Astrocyte of the cerebellum (primary cell): ENCODE measurements around the gene PLAGL2.
"Not testable (repeated sequence)": the region's sequence is repeated elsewhere in the genome, so short reads cannot be mapped to it uniquely, and the experiment has no call there.

ENCODE experiments used
- DNase-seq: peaks from one replicate; pipeline ENCODE4 v3.0.0-alpha.2; 2011; ENCODE audit warnings: low read depth
- H3K4me3 ChIP-seq: 2 replicates; pipeline ENCODE4 v1.5.1; 2011; ENCODE audit warnings: mild to moderate bottlenecking, low read depth, low read length, moderate library complexity
- CTCF ChIP-seq: IDR thresholded peaks from 2 replicates; pipeline ENCODE4 v1.5.1; 2012; ENCODE audit warnings: low read length, low read depth, moderate library complexity, mild to moderate bottlenecking; ENCODE audit errors: missing control alignments
- in situ Hi-C: cut with HindIII; loops from 2 replicates; pipeline ENCODE4 v1.10.0; 2017; ENCODE audit warnings: low sequenced_read_pairs

Gene PLAGL2

DNA sequence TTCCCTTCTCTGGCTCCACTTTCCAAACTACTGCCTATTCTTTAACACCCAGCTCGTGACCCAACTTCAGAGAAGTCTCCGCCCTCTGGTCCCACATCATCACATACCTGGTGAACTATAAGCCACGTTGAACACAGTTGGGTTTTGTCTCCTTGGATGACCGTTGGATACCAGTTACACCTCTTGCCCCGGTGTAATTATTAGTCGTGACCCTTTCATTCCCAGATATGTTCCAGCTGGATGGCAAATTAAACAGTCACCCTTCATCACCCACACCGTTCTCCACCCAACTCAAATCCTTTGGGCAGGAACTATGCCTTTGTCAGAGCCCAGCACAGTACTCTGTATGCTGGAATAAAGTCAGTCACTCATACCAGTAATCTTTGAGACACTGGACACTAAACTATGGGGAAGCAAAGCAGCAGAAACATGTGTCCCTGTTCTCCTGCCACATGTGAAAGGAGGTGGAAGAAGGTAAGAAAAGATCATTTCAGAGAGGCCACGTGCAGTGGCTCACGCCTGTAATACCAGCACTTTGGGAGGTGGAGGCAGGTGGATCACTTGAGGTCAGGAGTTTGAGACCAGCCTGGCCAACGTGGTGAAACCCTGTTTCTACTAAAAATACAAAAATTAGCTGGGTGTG, 22.5 kb downstream of the PLAGL2 start:
- no peak for DNase-seq
- in situ Hi-C loops, result loop anchor here (10.0 kb wide), 1 partner anchor 140 kb away; no protein-coding TSS in a partner anchor
- TF ChIP-seq CTCF, result no peak
- no peak overlapping the region for H3K4me3 ChIP-seq

GRCh38 chr20:32183947-32184635, 23.5 kb downstream of the PLAGL2 start:
- TF ChIP-seq CTCF, result no peak
- in situ Hi-C loops, result loop anchor here (10.0 kb wide), 1 partner anchor 139 kb away; no protein-coding TSS in a partner anchor
- H3K4me3 ChIP-seq, result no peak overlapping the region
- DNase-seq, result no peak

DNA sequence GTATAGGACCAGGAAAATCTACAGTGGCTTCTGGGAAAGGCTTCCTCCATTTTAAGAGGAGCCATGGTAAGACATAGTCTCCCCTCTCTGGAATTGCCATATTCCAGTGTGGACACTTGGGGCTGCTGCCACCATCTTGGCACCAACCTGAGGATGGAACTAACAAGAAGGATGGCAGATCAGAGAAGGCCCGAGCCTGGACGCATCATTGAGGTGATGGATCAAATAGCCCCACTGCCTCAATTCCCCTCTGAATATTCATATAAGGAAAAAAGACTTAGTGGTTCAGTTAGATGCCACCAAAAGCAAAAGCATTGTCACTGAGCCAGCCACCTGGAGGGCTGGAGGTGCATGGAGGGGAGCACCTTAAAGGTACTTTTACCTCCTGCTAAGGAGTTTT, 25.9 kb downstream of the PLAGL2 start:
- H3K4me3 ChIP-seq, result no peak overlapping the region
- in situ Hi-C loops, result loop anchor here (10.0 kb wide), 1 partner anchor 137 kb away; no protein-coding TSS in a partner anchor
- no peak for DNase-seq
- no peak for TF ChIP-seq CTCF

DNA sequence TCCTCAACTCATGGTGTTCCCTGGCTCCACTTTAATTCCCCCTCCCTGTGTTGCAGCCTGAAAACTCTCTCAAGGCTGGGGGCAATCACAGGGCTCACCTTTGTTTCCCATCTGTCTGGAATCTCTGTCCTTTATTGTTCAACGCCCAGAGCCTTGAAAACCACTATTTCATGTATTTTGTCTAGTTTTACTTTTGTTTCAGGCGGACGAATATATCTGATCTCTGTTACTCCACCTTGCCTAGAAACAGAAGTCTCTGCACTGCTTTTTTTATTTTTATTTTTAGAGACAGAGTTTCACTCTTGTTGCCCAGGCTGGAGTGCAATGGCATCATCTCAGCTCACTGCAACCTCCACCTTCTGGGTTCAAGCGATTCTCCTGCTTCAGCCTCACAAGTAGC, 27.6 kb downstream of the PLAGL2 start:
- no peak for DNase-seq
- no peak overlapping the region for H3K4me3 ChIP-seq
- in situ Hi-C loops, result loop anchor here (10.0 kb wide), 1 partner anchor 135 kb away; no protein-coding TSS in a partner anchor
- TF ChIP-seq CTCF, result no peak

DNA sequence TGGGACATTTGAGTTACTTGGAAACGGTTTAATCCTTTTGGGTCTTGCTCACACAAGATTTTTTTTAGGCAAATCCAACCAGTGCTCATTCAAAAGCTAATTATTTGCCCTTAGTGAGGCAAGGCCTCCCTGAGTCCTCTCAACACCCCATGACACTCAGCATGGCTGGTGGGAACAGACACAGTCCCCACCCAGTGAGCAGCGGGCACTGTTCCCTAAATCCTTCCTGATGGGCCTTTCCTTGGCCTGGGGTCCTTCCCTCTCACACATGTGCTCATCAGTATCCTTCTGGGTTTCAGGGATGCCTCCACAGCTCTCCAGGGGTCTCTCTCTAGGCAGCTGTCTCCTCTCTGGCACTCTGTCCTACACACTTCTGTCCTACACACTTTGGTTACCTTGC, 28.0 kb downstream of the PLAGL2 start:
- in situ Hi-C loops, result no loop called here
- no peak overlapping the region for H3K4me3 ChIP-seq
- no peak for TF ChIP-seq CTCF
- DNase-seq, result no peak

- DNase-seq, H3K4me3 ChIP-seq, in situ Hi-C loops: not testable (repeated sequence)
These were observed 29.8 kb downstream of the PLAGL2 start for GRCh38 chr20:32177696-32178095.
